H9 (cell line): Measurements from ENCODE around the gene ERVFRD-1. TPM values are rescaled to one million over a fixed set of nuclear protein-coding genes. Genes with fewer than 3 reads are reported as not detected.

Source experiments
- DNase-seq: peaks from one replicate; pipeline ENCODE4 v3.0.0-alpha.2; 2017
- H2AFZ ChIP-seq: one replicate; pipeline ENCODE4 v1.6.1; 2013; ENCODE audit warnings: mild to moderate bottlenecking, low read length, control low read depth, moderate library complexity
- H2AK5ac ChIP-seq: 2 replicates; pipeline ENCODE4 v1.6.1; 2013; ENCODE audit warnings: low read length, control low read depth, mixed read lengths; ENCODE audit not compliant: insufficient read length
- H2BK120ac ChIP-seq: one replicate; pipeline ENCODE4 v1.6.1; 2013; ENCODE audit warnings: low read depth, mild to moderate bottlenecking, low read length, control low read depth, inconsistent platforms; ENCODE audit not compliant: poor library complexity, severe bottlenecking
- H2BK12ac ChIP-seq: 2 replicates; pipeline ENCODE4 v1.6.1; 2013; ENCODE audit warnings: low read length, control low read depth, mixed read lengths, low read depth; ENCODE audit not compliant: insufficient read length
- H2BK15ac ChIP-seq: 2 replicates; pipeline ENCODE4 v1.6.1; 2013; ENCODE audit warnings: low read depth, low read length, control low read depth
- H2BK20ac ChIP-seq: one replicate; pipeline ENCODE4 v1.6.1; 2013; ENCODE audit warnings: low read depth, mild to moderate bottlenecking, low read length, control low read depth, inconsistent platforms; ENCODE audit not compliant: poor library complexity, severe bottlenecking
- H2BK5ac ChIP-seq: 2 replicates; pipeline ENCODE4 v1.6.1; 2013; ENCODE audit warnings: low read length, control low read depth, mixed read lengths; ENCODE audit not compliant: insufficient read length
- H3K14ac ChIP-seq: 2 replicates; pipeline ENCODE4 v1.6.1; 2013; ENCODE audit warnings: low read length, control low read depth; ENCODE audit not compliant: insufficient read depth
- H3K18ac ChIP-seq: 2 replicates; pipeline ENCODE4 v1.6.1; 2013; ENCODE audit warnings: low read depth, mild to moderate bottlenecking, mixed read lengths, low read length, control low read depth; ENCODE audit not compliant: insufficient read length
- H3K23ac ChIP-seq: 2 replicates; pipeline ENCODE4 v1.6.1; 2013; ENCODE audit warnings: low read length, control low read depth, mixed read lengths, low read depth; ENCODE audit not compliant: insufficient read length
- H3K23me2 ChIP-seq: 2 replicates; pipeline ENCODE4 v1.6.1; 2013; ENCODE audit warnings: low read depth, mild to moderate bottlenecking, mixed read lengths, low read length, control low read depth; ENCODE audit not compliant: insufficient read length, poor library complexity, severe bottlenecking
- H3K27ac ChIP-seq: 2 replicates; pipeline ENCODE4 v1.5.1; 2013; ENCODE audit warnings: low read length, control low read depth, mixed read lengths, low read depth; ENCODE audit not compliant: insufficient read length
- H3K27me3 ChIP-seq: 2 replicates; pipeline ENCODE4 v1.6.1; 2013; ENCODE audit warnings: low read length, control low read depth, inconsistent platforms; ENCODE audit not compliant: insufficient read depth
- H3K4ac ChIP-seq: 2 replicates; pipeline ENCODE4 v1.6.1; 2013; ENCODE audit warnings: low read depth, mild to moderate bottlenecking, control low read depth, inconsistent platforms, low read length, moderate library complexity
- H3K4me1 ChIP-seq: 2 replicates; pipeline ENCODE4 v1.6.1; 2013; ENCODE audit warnings: low read length, control low read depth, inconsistent platforms; ENCODE audit not compliant: insufficient read depth
- H3K4me2 ChIP-seq: 2 replicates; pipeline ENCODE4 v1.6.1; 2013; ENCODE audit warnings: low read length, control low read depth, mixed read lengths; ENCODE audit not compliant: insufficient read length, insufficient read depth
- H3K56ac ChIP-seq: 2 replicates; pipeline ENCODE4 v1.6.1; 2013; ENCODE audit warnings: low read depth, mild to moderate bottlenecking, mixed read lengths, low read length, control low read depth; ENCODE audit not compliant: insufficient read length
- H3K79me1 ChIP-seq: 2 replicates; pipeline ENCODE4 v1.6.1; 2013; ENCODE audit warnings: low read depth, mild to moderate bottlenecking, moderate library complexity, low read length, control low read depth, inconsistent platforms; ENCODE audit not compliant: insufficient read depth, poor library complexity, severe bottlenecking
- H3K79me2 ChIP-seq: 2 replicates; pipeline ENCODE4 v1.6.1; 2013; ENCODE audit warnings: low read length, control low read depth, inconsistent platforms; ENCODE audit not compliant: insufficient read depth
- H3K9ac ChIP-seq: 2 replicates; pipeline ENCODE4 v1.6.1; 2013; ENCODE audit warnings: low read length, control low read depth, mixed read lengths; ENCODE audit not compliant: insufficient read length; ENCODE audit errors: extremely low read depth
- H3K9me3 ChIP-seq: one replicate; pipeline ENCODE4 v1.6.1; 2013; ENCODE audit warnings: low read depth, low read length, inconsistent platforms; ENCODE audit not compliant: control insufficient read depth
- H3T11ph ChIP-seq: one replicate; pipeline ENCODE4 v1.6.1; 2013; ENCODE audit warnings: mild to moderate bottlenecking, low read length, control low read depth, inconsistent platforms
- H4K20me1 ChIP-seq: one replicate; pipeline ENCODE4 v1.6.1; 2013; ENCODE audit not compliant: control insufficient read depth, insufficient read length, insufficient read depth
- H4K5ac ChIP-seq: 2 replicates; pipeline ENCODE4 v1.6.1; 2013; ENCODE audit warnings: low read depth, mild to moderate bottlenecking, mixed read lengths, low read length, control low read depth; ENCODE audit not compliant: insufficient read length
- H4K8ac ChIP-seq: replicated peaks from 2 replicates; pipeline ENCODE4 v1.6.1; 2013; ENCODE audit warnings: low read length, control low read depth, mixed read lengths, low read depth; ENCODE audit not compliant: insufficient read length
- H4K91ac ChIP-seq: 2 replicates; pipeline ENCODE4 v1.6.1; 2013; ENCODE audit warnings: low read depth, mild to moderate bottlenecking, moderate library complexity, mixed read lengths, low read length, control low read depth; ENCODE audit not compliant: insufficient read length
- H3K27ac Mint-ChIP-seq, 3 experiments: 2 replicates in 2 of 3; 3 replicates in 1 of 3; pipeline ENCODE4 v1.8.0; 2020 to 2021; ENCODE audit warnings: mixed read lengths in 3 of 3, mild to moderate bottlenecking in 1 of 3, moderate library complexity in 1 of 3
- H3K27me3 Mint-ChIP-seq: 2 replicates; pipeline ENCODE4 v1.8.0; 2021; ENCODE audit warnings: low read depth, mild to moderate bottlenecking, moderate library complexity, mixed read lengths
- H3K36me3 Mint-ChIP-seq, 3 experiments: 2 replicates in 2 of 3; 3 replicates in 1 of 3; pipeline ENCODE4 v1.8.0; 2020 to 2021; ENCODE audit warnings: low read depth in 3 of 3, mixed read lengths in 3 of 3; ENCODE audit not compliant: insufficient read depth in 1 of 3
- H3K4me1 Mint-ChIP-seq, 2 experiments: 2 replicates each; pipeline ENCODE4 v1.8.0; 2020; ENCODE audit warnings: mixed read lengths in 2 of 2
- H3K4me3 Mint-ChIP-seq, 2 experiments: 2 replicates in 1 of 2; 3 replicates in 1 of 2; pipeline ENCODE4 v1.8.0; 2020 to 2021; ENCODE audit warnings: mild to moderate bottlenecking in 2 of 2, mixed read lengths in 2 of 2, moderate library complexity in 1 of 2
- H3K9me3 Mint-ChIP-seq, 2 experiments: 2 replicates in 1 of 2; 3 replicates in 1 of 2; pipeline ENCODE4 v1.8.0; 2020; ENCODE audit warnings: mild to moderate bottlenecking in 2 of 2, mixed read lengths in 2 of 2, moderate library complexity in 1 of 2
- CTCF ChIP-seq: fragments of 200-600 bp; sonication (generic); conservative IDR thresholded peaks from 3 replicates; pipeline ENCODE4 v1.8.0; 2021; ENCODE audit warnings: antibody characterized with exemption, mild to moderate bottlenecking
- total RNA-seq: library from RNA; stranded (reverse); gene quantifications from 2 replicates; pipeline ENCODE4 v1.2.1, GENCODE V29; 2021

The ERVFRD-1 gene
- total RNA-seq, 1 experiment from 2014 or later = not detected

GRCh38 chr6:11130605-11131004, 19.1 kb upstream of the ERVFRD-1 start:
- Histone ChIP-seq H3K27me3 (no peaks in the 10 kb centered on the region), H3K4me2 (no peak overlapping the region), H3K23me2 (no peaks in the 10 kb centered on the region), H2AFZ (no peak overlapping the region), H3K14ac (no peak overlapping the region), H2AK5ac (no peak overlapping the region), H3K9me3 (no peaks in the 10 kb centered on the region), H2BK5ac (no peak overlapping the region), H3K56ac (no peak overlapping the region), H3K79me2 (peaks cover 5% of the 10 kb centered on the region; the same call in 1 of the 2 replicates), H2BK12ac (no peak overlapping the region), H2BK20ac (no peak overlapping the region), H3K27ac (no peak overlapping the region), H2BK120ac (no peak overlapping the region), H3K23ac (no peak overlapping the region), H3T11ph (no peak overlapping the region), H3K79me1 (peaks cover 3% of the 10 kb centered on the region), H4K20me1 (no peaks in the 10 kb centered on the region), H3K4ac (no peak overlapping the region), H3K4me1 (peaks cover 6% of the 10 kb centered on the region; the same call in 1 of the 2 replicates), H4K91ac (no peak overlapping the region), H3K9ac (no peak overlapping the region), H3K18ac (no peak overlapping the region), H2BK15ac (no peak overlapping the region), H4K5ac (no peak overlapping the region), H4K8ac (no peak overlapping the region)
- Mint-ChIP-seq H3K36me3 (peaks cover 8 to 23% (median 22%) of the 10 kb centered on the region in 3 experiments; a peak in 6 of 7 replicates), H3K4me1 (peaks cover 20 to 25% of the 10 kb centered on the region in 2 experiments), H3K4me3 (no peak overlapping the region), H3K9me3 (no peaks in the 10 kb centered on the region), H3K27ac (no peak overlapping the region), H3K27me3 (no peaks in the 10 kb centered on the region)
- TF ChIP-seq CTCF = no peak
- no peak for DNase-seq
